Endometrial microvascular endothelial cells (primary cell): ENCODE measurements around the gene APOL4. TPM values are rescaled to one million over a fixed set of nuclear protein-coding genes. Genes with fewer than 3 reads are reported as not detected.

Experiments
- in situ Hi-C: cut with HindIII; loops from 2 replicates; pipeline ENCODE4 v1.10.0; 2017; ENCODE audit warnings: low sequenced_read_pairs, low pct_unique_long_range_greater_than_20kb; ENCODE audit errors: inconsistent ontology term
- total RNA-seq: library from RNA; depleted of rRNA; stranded (reverse); fragments of >200 nt; gene quantifications from one replicate; pipeline ENCODE4 v1.2.3, GENCODE V29; 2015; ENCODE audit errors: inconsistent ontology term

APOL4 gene
- total RNA-seq, 1 donor from 2014 or later: 0.09 TPM

DNA sequence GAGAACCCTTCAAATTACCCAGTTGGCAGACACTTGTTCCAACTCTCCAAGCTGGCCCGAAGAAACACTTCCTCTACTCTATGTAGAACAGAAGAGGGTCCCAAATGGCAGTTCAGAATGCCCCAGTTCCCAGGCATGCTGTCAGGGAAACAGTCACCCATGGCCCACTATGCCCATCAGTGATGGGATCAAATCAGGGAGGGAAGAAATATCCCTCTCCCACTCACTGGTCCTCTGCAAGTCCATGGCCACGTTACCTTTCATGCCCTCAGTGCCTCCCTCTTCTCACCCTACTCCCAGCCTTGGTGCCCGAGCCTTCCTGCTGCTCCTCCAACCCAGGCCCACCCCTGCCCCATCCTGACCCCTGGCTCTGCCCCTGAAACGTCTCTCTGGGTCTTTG is 57.7 kb downstream of the APOL4 start:
- in situ Hi-C loops: no loop called here

DNA sequence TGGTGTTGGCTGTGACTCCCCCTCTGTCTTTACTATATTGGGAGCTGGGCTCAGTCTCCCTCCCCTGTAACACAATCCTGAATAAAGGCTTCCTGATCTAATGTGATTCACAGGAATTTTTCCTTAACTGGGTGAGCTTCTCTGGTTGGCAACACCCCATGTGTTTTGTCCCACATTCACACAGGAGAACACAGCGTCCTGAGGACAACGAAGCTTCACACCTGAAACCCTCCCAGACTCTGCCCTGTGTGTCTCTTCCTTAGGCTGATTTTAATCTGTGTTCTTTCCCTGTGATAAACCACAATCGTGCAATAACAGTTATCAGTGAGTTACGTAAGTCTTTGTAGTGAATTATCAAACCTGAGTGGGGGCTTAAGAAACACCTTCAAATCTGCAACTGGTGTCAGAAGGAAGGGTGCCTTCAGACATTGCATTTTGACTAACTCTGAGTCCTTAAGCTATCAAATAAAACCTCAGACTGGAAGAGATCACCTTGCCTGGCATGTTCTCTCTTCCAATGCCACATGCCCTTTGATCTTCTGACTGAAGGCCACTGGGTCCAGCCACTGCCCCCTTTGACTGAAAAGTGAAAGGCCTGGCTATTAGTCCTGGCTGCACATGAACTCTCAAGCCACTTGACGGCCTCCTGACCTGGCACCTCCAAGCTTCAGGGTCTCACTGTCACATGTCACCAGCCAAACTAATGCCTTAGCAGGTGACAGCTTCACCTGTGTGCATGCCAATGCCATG is 58.4 kb downstream of the APOL4 start:
- in situ Hi-C loops: no loop called here

DNA sequence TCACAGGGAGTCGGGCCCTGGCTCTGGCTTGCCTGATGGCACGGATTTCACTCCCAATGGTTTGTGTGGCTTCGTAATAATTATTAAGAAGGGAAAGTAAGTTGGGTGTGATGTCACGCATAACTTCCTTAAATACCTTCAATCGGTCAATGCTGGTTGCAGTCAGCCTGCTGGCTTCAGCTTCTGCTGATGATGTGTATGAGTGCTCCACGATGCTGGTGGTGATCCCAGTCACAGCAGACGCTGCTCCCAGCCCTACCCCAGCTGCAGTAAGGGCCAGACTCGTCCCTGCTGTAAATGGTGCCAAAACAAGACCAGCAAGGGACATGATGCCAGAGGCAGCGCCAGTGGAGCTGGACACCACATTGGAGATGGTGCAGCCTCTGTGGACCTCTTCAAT is 60.1 kb downstream of the APOL4 start:
- in situ Hi-C loops: no loop called here

Other genes with a start within 250 kb of the APOL4 start
- gene RBFOX2, start 173.0 kb downstream of the APOL4 start, total RNA-seq: 80.5 TPM
- 68.8 TPM for gene APOL3, start 41.1 kb downstream of the APOL4 start, total RNA-seq
- 63.6 TPM for gene APOL2, start 37.7 kb upstream of the APOL4 start, total RNA-seq
- gene APOL1, start 51.3 kb upstream of the APOL4 start, total RNA-seq: 37.2 TPM
- 887 TPM for gene MYH9, start 186.2 kb upstream of the APOL4 start, total RNA-seq